ENCODE measurements around the gene RPL7A.
"Not testable (repeated sequence)": the region's sequence is repeated elsewhere in the genome, so short reads cannot be mapped to it uniquely, and the experiment has no call there.

The RPL7A gene

GRCh38 chr9:133389562-133389961 lies 41.5 kb downstream of the RPL7A start:
- DNase-seq (ENCODE audit: low read depth), result no peak

GRCh38 chr9:133390713-133391112 lies 42.7 kb downstream of the RPL7A start:
- no peak for DNase-seq (ENCODE audit: low read depth)

GRCh38 chr9:133391449-133391848 lies 43.4 kb downstream of the RPL7A start:
- DNase-seq (ENCODE audit: low read depth), result not testable (repeated sequence)

GRCh38 chr9:133392308-133392707 lies 44.3 kb downstream of the RPL7A start:
- not testable (repeated sequence) for DNase-seq (ENCODE audit: low read depth)

- no peak for DNase-seq (ENCODE audit: low read depth)
These were observed 45.4 kb downstream of the RPL7A start for GRCh38 chr9:133393399-133393798.

- DNase-seq (ENCODE audit: low read depth), result no peak
These were observed 46.8 kb downstream of the RPL7A start for GRCh38 chr9:133394687-133395271.

GRCh38 chr9:133396952-133397351 lies 48.9 kb downstream of the RPL7A start:
- DNase-seq (ENCODE audit: low read depth), result no peak

GRCh38 chr9:133397370-133397769 lies 49.4 kb downstream of the RPL7A start:
- no peak for DNase-seq (ENCODE audit: low read depth)

GRCh38 chr9:133397895-133398294 lies 49.9 kb downstream of the RPL7A start:
- no peak for DNase-seq (ENCODE audit: low read depth)

GRCh38 chr9:133400292-133400691 lies 52.3 kb downstream of the RPL7A start:
- DNase-seq (ENCODE audit: low read depth), result no peak
